GM23338 (cell line): ENCODE results near the gene SYT13. TPM values are rescaled to one million over a fixed set of nuclear protein-coding genes. Genes with fewer than 3 reads are reported as not detected.

Experiments used
- ATAC-seq: fragments of 200-7000 bp; cut with Tn5 transposase; 3 replicates; pipeline ENCODE4 v1.9.1; 2020
- DNase-seq: peaks from one replicate; pipeline ENCODE4 v3.0.0-alpha.2; 2015; ENCODE audit warnings: low spot score
- H2AFZ ChIP-seq: fragments of 200-600 bp; sonication (generic); 2 replicates; pipeline ENCODE4 v1.8.0; 2016; ENCODE audit warnings: antibody characterized with exemption, mild to moderate bottlenecking, moderate library complexity
- H3F3A ChIP-seq: fragments of 200-600 bp; sonication (generic); replicated peaks from 2 replicates; pipeline ENCODE4 v1.8.0; 2017; ENCODE audit warnings: antibody characterized with exemption, mixed run types, low read depth
- H3K27ac ChIP-seq: fragments of 200-600 bp; sonication (generic); 2 replicates; pipeline ENCODE4 v1.6.1; 2016; ENCODE audit warnings: low read depth
- H3K27me3 ChIP-seq: fragments of 200-600 bp; sonication (generic); 2 replicates; pipeline ENCODE4 v1.8.0; 2016; ENCODE audit warnings: mild to moderate bottlenecking, mixed run types, moderate library complexity; ENCODE audit not compliant: insufficient read depth
- H3K36me3 ChIP-seq: fragments of 200-600 bp; sonication (generic); 2 replicates; pipeline ENCODE4 v1.8.0; 2016; ENCODE audit warnings: mild to moderate bottlenecking; ENCODE audit not compliant: insufficient read depth
- H3K4me1 ChIP-seq: fragments of 200-600 bp; sonication (generic); 2 replicates; pipeline ENCODE4 v1.8.0; 2016; ENCODE audit warnings: mild to moderate bottlenecking, moderate library complexity; ENCODE audit not compliant: insufficient read depth
- H3K4me2 ChIP-seq: fragments of 200-600 bp; sonication (generic); 2 replicates; pipeline ENCODE4 v1.7.1; 2017; ENCODE audit warnings: mixed run types
- H3K4me3 ChIP-seq: fragments of 200-600 bp; sonication (generic); 2 replicates; pipeline ENCODE4 v1.6.1; 2016; ENCODE audit warnings: mixed run types
- H3K79me2 ChIP-seq: fragments of 200-600 bp; sonication (generic); replicated peaks from 2 replicates; pipeline ENCODE4 v1.8.0; 2017; ENCODE audit warnings: mild to moderate bottlenecking; ENCODE audit not compliant: insufficient read depth
- H3K9me2 ChIP-seq: fragments of 200-600 bp; sonication (generic); 2 replicates; pipeline ENCODE4 v1.8.0; 2017; ENCODE audit not compliant: insufficient read depth
- H4K20me1 ChIP-seq: fragments of 200-600 bp; sonication (generic); replicated peaks from 2 replicates; pipeline ENCODE4 v1.8.0; 2017; ENCODE audit warnings: mild to moderate bottlenecking; ENCODE audit not compliant: insufficient read depth
- H3K27ac Mint-ChIP-seq: 2 replicates; pipeline ENCODE4 v1.8.0; 2020; ENCODE audit warnings: inconsistent platforms, mild to moderate bottlenecking, moderate library complexity, mixed read lengths
- H3K27me3 Mint-ChIP-seq: 3 replicates; pipeline ENCODE4 v1.8.0; 2022; ENCODE audit warnings: low read depth, mild to moderate bottlenecking, moderate library complexity, mixed read lengths, inconsistent platforms; ENCODE audit not compliant: insufficient read depth, poor library complexity
- H3K36me3 Mint-ChIP-seq: 3 replicates; pipeline ENCODE4 v1.8.0; 2021; ENCODE audit warnings: low read depth, mild to moderate bottlenecking, inconsistent platforms, moderate library complexity, mixed read lengths
- H3K4me1 Mint-ChIP-seq: 3 replicates; pipeline ENCODE4 v1.8.0; 2020; ENCODE audit warnings: mild to moderate bottlenecking, inconsistent platforms, mixed read lengths
- H3K4me3 Mint-ChIP-seq: 3 replicates; pipeline ENCODE4 v1.8.0; 2021; ENCODE audit warnings: moderate library complexity, mild to moderate bottlenecking, inconsistent platforms, mixed read lengths
- H3K9me3 Mint-ChIP-seq: 3 replicates; pipeline ENCODE4 v1.8.0; 2020; ENCODE audit warnings: moderate library complexity, mild to moderate bottlenecking, inconsistent platforms, mixed read lengths
- CREB1 ChIP-seq: fragments of 250-450 bp; sonication (Bioruptor Pico); IDR thresholded peaks from 2 replicates; pipeline ENCODE4 v1.5.0; 2020; ENCODE audit warnings: low read depth, mild to moderate bottlenecking, moderate library complexity
- CTCF ChIP-seq, 2 experiments: fragments of 200-600 bp in 1 of 2; sonication (generic) in 1 of 2; conservative IDR thresholded peaks; 2 replicates each; pipeline versions ENCODE4 v1.5.1 to v1.6.1; 2016 to 2017; ENCODE audit warnings: antibody characterized with exemption in 2 of 2, low read depth in 2 of 2, mild to moderate bottlenecking in 2 of 2, moderate library complexity in 1 of 2
- ETS1 ChIP-seq: IDR thresholded peaks from 2 replicates; pipeline ENCODE4 v1.6.1; 2016; ENCODE audit warnings: antibody characterized with exemption
- EZH2 ChIP-seq: fragments of 200-600 bp; sonication (generic); IDR thresholded peaks from one replicate; pipeline ENCODE4 v1.8.0; 2017; ENCODE audit warnings: antibody characterized with exemption, mild to moderate bottlenecking, low read depth; ENCODE audit not compliant: unreplicated experiment
- EZH2phosphoT487 ChIP-seq: fragments of 200-600 bp; sonication (generic); IDR thresholded peaks from one replicate; pipeline ENCODE4 v1.8.1; 2018; ENCODE audit warnings: antibody characterized with exemption; ENCODE audit not compliant: unreplicated experiment
- JUNB ChIP-seq: IDR thresholded peaks from one replicate; pipeline ENCODE4 v1.6.1; 2016; ENCODE audit warnings: antibody characterized with exemption; ENCODE audit not compliant: unreplicated experiment
- NANOG ChIP-seq: IDR thresholded peaks from 2 replicates; pipeline ENCODE4 v1.6.1; 2016; ENCODE audit warnings: antibody characterized with exemption, borderline replicate concordance
- POLR2AphosphoS5 ChIP-seq: IDR thresholded peaks from 2 replicates; pipeline ENCODE4 v1.6.1; 2016; ENCODE audit warnings: antibody characterized with exemption, low read depth
- REST ChIP-seq: IDR thresholded peaks from one replicate; pipeline ENCODE4 v1.6.1; 2018; ENCODE audit warnings: antibody characterized with exemption; ENCODE audit not compliant: unreplicated experiment
- STAT1 ChIP-seq: IDR thresholded peaks from one replicate; pipeline ENCODE4 v1.6.1; 2016; ENCODE audit warnings: antibody characterized with exemption; ENCODE audit not compliant: unreplicated experiment
- ZNF114 ChIP-seq: fragments of 250-450 bp; sonication (Bioruptor Pico); IDR thresholded peaks from 2 replicates; pipeline ENCODE4 v1.5.0; 2020; ENCODE audit warnings: mild to moderate bottlenecking, moderate library complexity
- ZNF331 ChIP-seq: fragments of 250-450 bp; sonication (Bioruptor Pico); IDR thresholded peaks from 2 replicates; pipeline ENCODE4 v1.5.0; 2020; ENCODE audit warnings: low read depth, mild to moderate bottlenecking, moderate library complexity
- ZNF462 ChIP-seq: fragments of 250-450 bp; sonication (Bioruptor Pico); IDR thresholded peaks from 2 replicates; pipeline ENCODE4 v1.5.0; 2020; ENCODE audit warnings: mild to moderate bottlenecking, moderate library complexity
- polyA plus RNA-seq: library from polyadenylated mRNA; unstranded; fragments of >200 nt; fragmentation: Nextera tagmentation; extraction: Ambion mirVana; gene quantifications from 2 replicates; pipeline ENCODE4 v1.2.1, GENCODE V29; 2016
- total RNA-seq: library from RNA; depleted of rRNA; stranded (reverse); fragments of >200 nt; shearing (Covaris generic); gene quantifications from 2 replicates; pipeline ENCODE4 v1.2.3, GENCODE V29; 2014

The SYT13 gene
- total and polyA plus RNA-seq, 2 experiments from 2014 or later: 3.4 to 16.3 TPM

- no peak overlapping the region for H3K27ac Mint-ChIP-seq
- no peaks in the 10 kb centered on the region for H3K27me3 ChIP-seq
These were observed 19.5 kb downstream of the SYT13 start for GRCh38 chr11:45266676-45267020.

More at GRCh38 chr11:45266676-45267020, 19.5 kb downstream of the SYT13 start:
- no peaks in the 10 kb centered on the region; the same call in 1 of the 2 replicates for H3K4me1 ChIP-seq
- no peak for ATAC-seq
- H3K4me3 Mint-ChIP-seq: no peak overlapping the region
- H3K4me1 Mint-ChIP-seq: no peaks in the 10 kb centered on the region; the same call in 2 of the 3 replicates
- TF ChIP-seq EZH2 (no peak), REST (no peak), ZNF462 (CRISPR knock-in tag) (no peak), ZNF114 (CRISPR knock-in tag) (no peak), JUNB (no peak), ZNF331 (CRISPR knock-in tag) (no peak), ETS1 (no peak), CREB1 (CRISPR knock-in tag) (no peak), POLR2AphosphoS5 (no peak), NANOG (no peak), EZH2phosphoT487 (no peak), STAT1 (no peak), CTCF (conservative IDR thresholded peaks at IDR 0.05; ENCODE audit: low read depth in 2 of 2) (no peak)
- H3K9me2 ChIP-seq: no peaks in the 10 kb centered on the region
- no peak overlapping the region for H2AFZ ChIP-seq
- H3K79me2 ChIP-seq: no peaks in the 10 kb centered on the region
- no peaks in the 10 kb centered on the region for H3K36me3 ChIP-seq
- H3K4me3 ChIP-seq: no peak overlapping the region
- no peak for DNase-seq
- H4K20me1 ChIP-seq: no peaks in the 10 kb centered on the region; the same call in 1 of the 2 replicates
- no peak overlapping the region for H3K4me2 ChIP-seq
- no peaks in the 10 kb centered on the region for H3K36me3 Mint-ChIP-seq
- H3K27ac ChIP-seq: no peak overlapping the region
- no peaks in the 10 kb centered on the region for H3K9me3 Mint-ChIP-seq
- peaks cover 4% of the 10 kb centered on the region for H3K27me3 Mint-ChIP-seq
- no peaks in the 10 kb centered on the region for H3F3A ChIP-seq
